CD14-positive monocyte (primary cell): ENCODE measurements around the gene PTGES2. TPM values are rescaled to one million over a fixed set of nuclear protein-coding genes. Genes with fewer than 3 reads are reported as not detected.

Experiments
- DNase-seq, 3 donors: peaks; one replicate each; pipeline ENCODE4 v3.0.0-alpha.2; 2011 to 2022
- H2AFZ ChIP-seq: 2 replicates; pipeline ENCODE4 v1.6.0; 2012; ENCODE audit warnings: mild to moderate bottlenecking, low read depth, low read length, inconsistent platforms; ENCODE audit not compliant: insufficient read depth, poor library complexity, severe bottlenecking
- H3K27ac ChIP-seq, 2 donors: 1 replicate in 1 of 2; 2 replicates in 1 of 2; pipeline ENCODE4 v1.5.1; 2012 to 2013; ENCODE audit warnings: low read length in 2 of 2, control low read depth in 1 of 2, inconsistent platforms in 1 of 2, low read depth in 1 of 2, mild to moderate bottlenecking in 1 of 2
- H3K27me3 ChIP-seq, 2 donors: one replicate each; pipeline versions ENCODE4 v1.6.0 to v1.6.1; 2011 to 2013; ENCODE audit warnings: low read length in 2 of 2; ENCODE audit not compliant: control insufficient read depth in 2 of 2, insufficient read depth in 2 of 2
- H3K36me3 ChIP-seq, 2 donors: replicated peaks in 1 of 2; 1 replicate in 1 of 2; 2 replicates in 1 of 2; pipeline versions ENCODE4 v1.5.1 to v1.6.1; 2012 to 2013; ENCODE audit warnings: low read length in 2 of 2, control low read depth in 1 of 2, inconsistent platforms in 1 of 2, mild to moderate bottlenecking in 1 of 2; ENCODE audit not compliant: insufficient read depth in 2 of 2, control insufficient read depth in 1 of 2
- H3K4me1 ChIP-seq, 2 donors: 1 replicate in 1 of 2; 2 replicates in 1 of 2; pipeline versions ENCODE4 v1.5.1 to v1.6.1; 2012 to 2013; ENCODE audit warnings: low read length in 2 of 2, control low read depth in 1 of 2, inconsistent platforms in 1 of 2, mild to moderate bottlenecking in 1 of 2, moderate library complexity in 1 of 2; ENCODE audit not compliant: insufficient read depth in 2 of 2, control insufficient read depth in 1 of 2
- H3K4me2 ChIP-seq: replicated peaks from 2 replicates; pipeline ENCODE3; 2012; ENCODE audit warnings: low read length, moderate library complexity, mild to moderate bottlenecking; ENCODE audit not compliant: poor library complexity, severe bottlenecking; ENCODE audit errors: extremely low read depth
- H3K4me3 ChIP-seq, 3 experiments: fragments of 200-600 bp in 1 of 3; sonication (generic) in 1 of 3; replicated peaks in 1 of 3; 1 replicate in 2 of 3; 2 replicates in 1 of 3; pipeline ENCODE4 v1.5.1; 2011 to 2013; ENCODE audit warnings: low read length in 3 of 3, mild to moderate bottlenecking in 3 of 3, control low read depth in 2 of 3, low read depth in 2 of 3, inconsistent platforms in 1 of 3, moderate library complexity in 1 of 3
- H3K79me2 ChIP-seq: 2 replicates; pipeline ENCODE4 v1.6.0; 2012; ENCODE audit warnings: mild to moderate bottlenecking, control low read depth, inconsistent platforms, low read length, moderate library complexity; ENCODE audit not compliant: insufficient read depth
- H3K9ac ChIP-seq: 2 replicates; pipeline ENCODE4 v1.6.0; 2017; ENCODE audit warnings: low read length, mild to moderate bottlenecking; ENCODE audit not compliant: insufficient read depth, poor library complexity, severe bottlenecking
- H3K9me3 ChIP-seq, 2 donors: replicated peaks in 1 of 2; 1 replicate in 1 of 2; 2 replicates in 1 of 2; pipeline versions ENCODE4 v1.5.1 to v1.6.1; 2012 to 2013; ENCODE audit warnings: low read length in 2 of 2, control low read depth in 1 of 2; ENCODE audit not compliant: control insufficient read depth in 1 of 2, insufficient read depth in 1 of 2
- H4K20me1 ChIP-seq: 2 replicates; pipeline ENCODE4 v1.6.0; 2012; ENCODE audit warnings: mild to moderate bottlenecking, low read length, control low read depth, moderate library complexity; ENCODE audit not compliant: insufficient read depth
- H3K27ac Mint-ChIP-seq, 7 donors: one replicate each; pipeline ENCODE4 v1.8.0; 2020; ENCODE audit warnings: mild to moderate bottlenecking in 7 of 7, mixed read lengths in 7 of 7, moderate library complexity in 6 of 7, inconsistent platforms in 2 of 7
- H3K27me3 Mint-ChIP-seq, 3 donors: one replicate each; pipeline ENCODE4 v1.8.0; 2021 to 2022; ENCODE audit warnings: low read depth in 3 of 3, mild to moderate bottlenecking in 3 of 3, mixed read lengths in 3 of 3, moderate library complexity in 3 of 3, inconsistent platforms in 1 of 3
- H3K36me3 Mint-ChIP-seq, 2 donors: one replicate each; pipeline ENCODE4 v1.8.0; 2020; ENCODE audit warnings: mixed read lengths in 2 of 2, inconsistent platforms in 1 of 2, mild to moderate bottlenecking in 1 of 2
- H3K4me1 Mint-ChIP-seq: one replicate; pipeline ENCODE4 v1.8.0; 2020; ENCODE audit warnings: mild to moderate bottlenecking, mixed read lengths
- H3K4me3 Mint-ChIP-seq, 2 donors: one replicate each; pipeline ENCODE4 v1.8.0; 2020; ENCODE audit warnings: mild to moderate bottlenecking in 2 of 2, mixed read lengths in 2 of 2, moderate library complexity in 1 of 2
- H3K9me3 Mint-ChIP-seq, 7 donors: one replicate each; pipeline ENCODE4 v1.8.0; 2020 to 2022; ENCODE audit warnings: mixed read lengths in 7 of 7, mild to moderate bottlenecking in 6 of 7, moderate library complexity in 6 of 7, inconsistent platforms in 2 of 7
- CTCF ChIP-seq: fragments of 200-600 bp; IDR thresholded peaks from one replicate; pipeline ENCODE4 v1.8.0; 2022; ENCODE audit warnings: antibody characterized with exemption, mild to moderate bottlenecking
- WGBS: methylation state at CpG from one replicate; pipeline ENCODE4 v1.1.5; 2013; ENCODE audit warnings: missing lambda C conversion rate; ENCODE audit not compliant: insufficient coverage; 5-methylcytosine and 5-hydroxymethylcytosine counted together
- intact Hi-C, 2 donors: fragments of 100-400 bp; cut with micrococcal nuclease; formaldehyde crosslinking; loops; one replicate each; pipeline versions ENCODE4 v1.15.0 to v1.15.1; 2023
- polyA plus RNA-seq, 3 donors: library from polyadenylated mRNA; depleted of rRNA in 1 of 3; unstranded in 2 of 3; stranded (reverse) in 1 of 3; fragments of 300-500 nt in 2 of 3; fragments of >200 nt in 1 of 3; fragmentation: Illumina TruSeq in 2 of 3; gene quantifications; 1 replicate in 2 of 3; 2 replicates in 1 of 3; pipeline ENCODE4 v1.2.3, GENCODE V29; 2012 to 2021

The PTGES2 gene
- polyA plus RNA-seq, 3 donors, result 42.0 to 71.5 (median 49.4) TPM

GRCh38 chr9:128149001-128149701 is 21.6 kb upstream of the PTGES2 start, which contains the start of gene LCN2:
Gene LCN2 (plus strand): TSS chr9:128149453. CDS start chr9:128149526, 73 bp downstream.
- Histone ChIP-seq H3K4me3 (no peak within 1 kb of the TSS), H3K4me2 (no peak within 1 kb of the TSS), H2AFZ (no peak within 1 kb of the TSS), H3K36me3 (no peaks in the 10 kb centered on the region), H3K4me1 (peaks cover 0 to under 1% of the 10 kb centered on the region in 2 donors), H4K20me1 (no peaks in the 10 kb centered on the region), H3K9me3 (no peaks in the 10 kb centered on the region), H3K79me2 (no peaks in the 10 kb centered on the region), H3K9ac (no peak within 1 kb of the TSS), H3K27me3 (no peaks in the 10 kb centered on the region), H3K27ac (no peak within 1 kb of the TSS)
- DNase-seq, result no peak
- Mint-ChIP-seq H3K27me3 (peaks cover 0 to 12% (median 3%) of the 10 kb centered on the region in 3 donors), H3K4me1 (peaks cover 2% of the 10 kb centered on the region), H3K9me3 (no peaks in the 10 kb centered on the region), H3K4me3 (no peak within 1 kb of the TSS), H3K27ac (no peak within 1 kb of the TSS), H3K36me3 (no peaks in the 10 kb centered on the region)
- WGBS, result 87% methylated on average over 9 of the region's 9 CpGs
- intact Hi-C loops, result no loop called here
- TF ChIP-seq CTCF, result no peak

GRCh38 chr9:128148509-128149000 is 21.0 kb upstream of the PTGES2 start:
- H3K27ac ChIP-seq, result no peak overlapping the region
- DNase-seq, result no peak
- H3K9ac ChIP-seq, result no peak overlapping the region
- no peaks in the 10 kb centered on the region for H3K27me3 ChIP-seq
- peaks cover 6 to 7% of the 10 kb centered on the region in 2 donors for H3K4me1 ChIP-seq
- H4K20me1 ChIP-seq, result no peaks in the 10 kb centered on the region
- Mint-ChIP-seq H3K36me3 (no peaks in the 10 kb centered on the region), H3K9me3 (no peaks in the 10 kb centered on the region), H3K4me3 (no peak overlapping the region), H3K27ac (no peak overlapping the region), H3K27me3 (peaks cover 0 to 12% (median 3%) of the 10 kb centered on the region in 3 donors), H3K4me1 (peaks cover 6% of the 10 kb centered on the region)
- H3K36me3 ChIP-seq, result no peaks in the 10 kb centered on the region
- no peak overlapping the region for H2AFZ ChIP-seq
- no peak overlapping the region for H3K4me2 ChIP-seq
- intact Hi-C loops, result no loop called here
- no peak overlapping the region for H3K4me3 ChIP-seq
- H3K9me3 ChIP-seq, result no peaks in the 10 kb centered on the region
- no peaks in the 10 kb centered on the region for H3K79me2 ChIP-seq
- TF ChIP-seq CTCF, result no peak
- WGBS, result 100% methylated on average over 4 of the region's 5 CpGs
